Measurements from ENCODE around the gene CRYGS. TPM values are rescaled to one million over a fixed set of nuclear protein-coding genes. Genes with fewer than 3 reads are reported as not detected.

Gene CRYGS
- total and polyA plus RNA-seq, 10 donors: 4.2 to 24.8 (median 6.8) TPM

GRCh38 chr3:186583831-186584230 is 39.7 kb upstream of the CRYGS start:
- Histone ChIP-seq H3K27ac (no peak overlapping the region), H3K4me1 (no peaks in the 10 kb centered on the region), H3K27me3 (replicated peaks in 1 of 7) (no peaks in the 10 kb centered on the region), H3K4me3 (no peak overlapping the region), H3K36me3 (peaks cover 4 to 88% (median 73%) of the 10 kb centered on the region in 6 donors), H3K9me3 (no peaks in the 10 kb centered on the region)
- no peak for DNase-seq
- intact Hi-C loops (cut with DNase I; ENCODE audit: low total_unique reads): no loop called here
- TF ChIP-seq CTCF (IDR thresholded peaks at IDR 0.05 in 8 of 11, conservative IDR thresholded peaks at IDR 0.05 in 3 of 11): no peak
- TF ChIP-seq POLR2AphosphoS5 (IDR thresholded peaks at IDR 0.05): no peak
- TF ChIP-seq POLR2A (IDR thresholded peaks at IDR 0.05): no peak
- WGBS, 5 donors: 64 to 89% (median 85%) methylated on average over 5 of the region's 5 CpGs

- TF ChIP-seq POLR2A (IDR thresholded peaks at IDR 0.05) (no peak), POLR2AphosphoS5 (IDR thresholded peaks at IDR 0.05) (no peak), CTCF (IDR thresholded peaks at IDR 0.05 in 8 of 11, conservative IDR thresholded peaks at IDR 0.05 in 3 of 11) (no peak)
- intact Hi-C loops (cut with DNase I; ENCODE audit: low total_unique reads): no loop called here
- Histone ChIP-seq H3K4me3 (no peak overlapping the region), H3K36me3 (peaks cover 4 to 98% (median 86%) of the 10 kb centered on the region in 6 donors), H3K27ac (no peak overlapping the region), H3K4me1 (peaks cover 0 to 10% (median 0%) of the 10 kb centered on the region in 6 donors), H3K9me3 (no peaks in the 10 kb centered on the region), H3K27me3 (replicated peaks in 1 of 7) (no peaks in the 10 kb centered on the region)
- no peak for DNase-seq
- 94 to 97% (median 96%) methylated on average over 6 of the region's 6 CpGs for WGBS, 5 donors
Measured at GRCh38 chr3:186582541-186582940, 38.4 kb upstream of the CRYGS start.

- no peak overlapping the region for H3K4me3 ChIP-seq
- H3K27me3 ChIP-seq (replicated peaks in 1 of 7): no peaks in the 10 kb centered on the region
- intact Hi-C loops (cut with DNase I; ENCODE audit: low total_unique reads): no loop called here
- H3K27ac ChIP-seq: no peak overlapping the region
- no peaks in the 10 kb centered on the region for H3K9me3 ChIP-seq
- no peak for DNase-seq
- peaks cover 4 to 100% (median 95%) of the 10 kb centered on the region in 6 donors for H3K36me3 ChIP-seq
- no peak for TF ChIP-seq CTCF (IDR thresholded peaks at IDR 0.05 in 8 of 11, conservative IDR thresholded peaks at IDR 0.05 in 3 of 11)
- no peak for TF ChIP-seq POLR2A (IDR thresholded peaks at IDR 0.05)
- no peak for TF ChIP-seq POLR2AphosphoS5 (IDR thresholded peaks at IDR 0.05)
- 91 to 98% (median 95%) methylated on average over 3 of the region's 3 CpGs for WGBS, 5 donors
- peaks cover 0 to 25% (median 3%) of the 10 kb centered on the region in 6 donors for H3K4me1 ChIP-seq
Measured at GRCh38 chr3:186580785-186581184, 36.6 kb upstream of the CRYGS start.

GRCh38 chr3:186577521-186577920 is 33.3 kb upstream of the CRYGS start:
- 57 to 78% (median 70%) methylated on average over 2 of the region's 2 CpGs for WGBS, 5 donors
- Histone ChIP-seq H3K27ac (no peak overlapping the region), H3K4me3 (no peak overlapping the region), H3K36me3 (peaks cover 0 to 100% (median 87%) of the 10 kb centered on the region in 6 donors), H3K27me3 (replicated peaks in 1 of 7) (no peaks in the 10 kb centered on the region), H3K9me3 (no peaks in the 10 kb centered on the region), H3K4me1 (peaks cover 4 to 54% (median 16%) of the 10 kb centered on the region in 6 donors)
- no peak for TF ChIP-seq CTCF (IDR thresholded peaks at IDR 0.05 in 8 of 11, conservative IDR thresholded peaks at IDR 0.05 in 3 of 11)
- no peak for TF ChIP-seq POLR2A (IDR thresholded peaks at IDR 0.05)
- TF ChIP-seq POLR2AphosphoS5 (IDR thresholded peaks at IDR 0.05): no peak
- no peak for DNase-seq
- intact Hi-C loops (cut with DNase I; ENCODE audit: low total_unique reads): loop anchor here (10.0 kb wide), 1 partner anchor 207 kb away; the partner anchor contains the start of gene EIF4A2

Data from spleen (tissue), 11 donors.